ENCODE data around the gene SSC4D. TPM values are rescaled to one million over a fixed set of nuclear protein-coding genes. Genes with fewer than 3 reads are reported as not detected.

The SSC4D gene
- total RNA-seq, 4 donors from 2014 or later, result 0.88 to 11.1 (median 3.5) TPM

DNA sequence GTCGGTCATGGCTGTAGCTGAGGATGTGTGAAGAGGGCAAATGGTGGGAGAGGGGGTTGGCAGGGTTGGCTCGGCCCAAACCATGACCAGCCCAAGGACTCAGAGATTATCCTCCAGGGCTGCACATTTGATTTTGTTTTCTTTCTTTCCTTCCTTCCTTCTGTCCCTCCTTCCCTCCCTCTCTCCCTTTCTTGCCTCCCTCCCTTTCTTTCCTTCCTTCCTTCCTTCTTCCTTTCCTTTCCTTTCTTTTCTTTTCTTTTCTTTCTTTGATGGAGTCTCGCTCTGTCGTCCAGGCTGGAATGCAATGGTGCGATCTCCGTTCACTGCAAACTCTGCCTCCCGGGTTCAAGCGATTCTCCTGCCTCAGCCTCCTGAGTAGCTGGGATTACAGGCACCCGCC is 3.8 kb downstream of the SSC4D start:
- TF ChIP-seq CTCF (IDR thresholded peaks at IDR 0.05; ENCODE audit: low read depth), result no peak

DNA sequence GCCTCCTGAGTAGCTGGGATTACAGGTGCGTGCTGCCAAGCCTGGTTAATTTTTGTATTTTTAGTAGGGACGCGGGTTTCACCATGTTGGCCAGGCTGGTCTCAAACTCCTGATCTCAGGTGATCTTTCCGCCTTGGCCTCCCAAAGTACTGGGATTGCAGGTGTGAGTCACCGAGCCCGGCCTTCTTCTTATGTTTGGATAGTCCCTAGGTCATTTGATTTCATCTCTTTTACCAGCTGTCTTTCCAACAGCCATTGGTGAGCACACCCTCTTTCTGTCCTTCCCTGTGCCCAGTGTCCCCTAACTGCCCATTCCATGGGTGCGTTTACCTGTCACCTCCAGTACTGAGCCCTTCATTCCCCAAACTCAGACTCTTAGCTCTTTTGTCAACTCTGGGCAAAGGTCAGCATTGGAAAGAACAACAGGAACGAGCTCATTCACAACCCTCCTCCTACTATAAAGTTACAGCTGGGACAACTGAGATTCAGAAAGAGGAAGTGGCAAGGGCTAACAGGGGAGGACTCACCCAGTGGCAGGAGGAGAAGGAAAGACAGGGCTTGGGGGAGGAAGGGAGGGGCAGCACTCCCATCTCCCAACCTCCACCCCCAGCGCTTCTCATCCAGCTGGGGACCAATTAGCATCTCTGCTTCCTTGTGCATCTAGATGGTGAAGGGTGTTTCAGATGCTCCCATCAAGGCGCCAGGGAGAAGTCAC is 5.6 kb downstream of the SSC4D start:
- TF ChIP-seq CTCF (IDR thresholded peaks at IDR 0.05; ENCODE audit: low read depth), result no peak

- TF ChIP-seq CTCF (IDR thresholded peaks at IDR 0.05; ENCODE audit: low read depth), result no peak
Measured at GRCh38 chr7:76400248-76400647, 9.2 kb downstream of the SSC4D start.

DNA sequence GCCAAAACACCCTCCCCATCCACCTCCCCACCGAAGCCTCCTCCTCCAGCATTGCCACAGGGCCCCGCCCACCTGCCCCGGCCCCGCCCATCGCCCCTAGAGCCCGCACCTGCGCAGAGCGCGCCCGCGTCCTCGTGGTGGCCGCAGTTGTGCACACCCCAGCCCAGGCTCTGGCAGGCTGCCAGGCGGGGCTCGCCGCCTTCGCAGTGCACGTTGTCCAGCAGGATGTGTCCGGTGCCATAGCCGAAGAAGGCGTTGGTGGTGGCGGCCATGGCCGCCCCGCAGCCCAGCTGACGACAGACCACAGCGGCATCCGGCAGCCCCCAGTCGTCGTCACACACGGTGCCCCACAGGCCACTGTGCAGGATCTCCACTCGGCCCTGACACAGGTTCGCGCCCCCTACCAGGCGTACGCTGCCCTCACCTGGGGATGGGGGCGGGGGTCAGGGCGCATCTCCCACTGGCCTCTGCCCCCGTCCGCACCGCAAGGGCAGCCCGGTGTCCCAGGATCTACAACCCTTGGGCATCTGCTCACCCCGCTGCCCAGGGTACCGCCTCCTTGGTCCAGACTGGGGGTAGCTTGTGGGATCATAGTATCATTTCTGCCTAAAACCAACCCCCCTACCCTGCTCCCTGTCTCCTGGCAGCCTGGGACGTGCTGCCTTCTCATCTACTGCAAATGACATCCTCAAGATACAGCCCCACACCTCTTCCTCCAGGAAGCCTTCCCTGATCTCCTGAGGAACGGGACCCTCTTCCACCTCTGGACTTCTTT is 11.9 kb downstream of the SSC4D start:
- TF ChIP-seq CTCF (IDR thresholded peaks at IDR 0.05; ENCODE audit: low read depth), result no peak

GRCh38 chr7:76396864-76397263 is 12.6 kb downstream of the SSC4D start:
- TF ChIP-seq CTCF (IDR thresholded peaks at IDR 0.05; ENCODE audit: low read depth), result no peak

DNA sequence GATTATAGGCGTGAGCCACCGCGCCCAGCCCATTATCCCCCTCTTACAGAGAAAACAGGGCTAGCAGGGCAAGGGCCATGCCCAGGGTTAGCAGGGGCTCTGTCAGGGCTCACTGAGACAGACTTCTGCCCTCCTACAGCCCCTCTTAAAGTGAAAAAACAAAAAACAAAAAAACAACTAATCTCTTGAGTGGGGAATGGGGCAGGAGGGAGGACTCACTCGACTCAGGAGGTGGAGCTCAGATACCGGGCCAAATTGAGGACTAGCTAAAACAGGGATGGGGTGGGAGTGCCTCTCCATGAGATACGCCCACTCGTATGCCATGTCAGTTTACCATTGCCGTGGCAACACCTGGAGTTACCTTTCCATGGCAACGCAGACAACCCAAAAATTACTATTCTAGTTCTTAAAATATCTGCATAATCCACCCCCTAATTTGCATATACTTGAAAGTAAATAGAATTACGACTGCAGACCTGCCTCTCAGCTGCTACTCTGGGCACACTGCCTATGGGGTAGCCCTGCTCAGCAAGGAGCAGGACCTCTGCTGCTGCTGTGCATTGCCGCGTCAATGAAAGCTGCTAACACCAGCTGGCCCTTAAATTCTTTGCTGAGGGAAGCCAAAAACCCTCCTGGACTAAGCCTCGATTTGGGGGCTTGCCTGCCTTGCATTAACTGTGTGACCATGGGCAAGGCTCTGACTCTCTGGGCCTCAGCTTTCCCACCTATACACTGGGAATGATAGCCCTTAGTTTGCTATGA is 13.4 kb downstream of the SSC4D start:
- no peak for TF ChIP-seq CTCF (IDR thresholded peaks at IDR 0.05; ENCODE audit: low read depth)

- TF ChIP-seq CTCF (IDR thresholded peaks at IDR 0.05; ENCODE audit: low read depth), result no peak
Measured at GRCh38 chr7:76394957-76395356, 14.5 kb downstream of the SSC4D start.
